Subcutaneous abdominal adipose tissue (tissue), 5 donors: ENCODE measurements around the gene PITPNM1.
"Not testable (repeated sequence)": the region's sequence is repeated elsewhere in the genome, so short reads cannot be mapped to it uniquely, and the experiment has no call there.

Source experiments
- H3K27ac ChIP-seq: one replicate; pipeline ENCODE4 v1.7.0; 2013; ENCODE audit warnings: low read depth, mild to moderate bottlenecking, inconsistent platforms, low read length, moderate library complexity
- H3K27me3 ChIP-seq, 5 donors: one replicate each; pipeline ENCODE4 v1.7.0; 2013; ENCODE audit warnings: low read length in 5 of 5, inconsistent platforms in 1 of 5; ENCODE audit not compliant: control insufficient read depth in 5 of 5, insufficient read depth in 4 of 5
- H3K36me3 ChIP-seq, 5 donors: one replicate each; pipeline ENCODE4 v1.7.0; 2013; ENCODE audit warnings: low read length in 5 of 5; ENCODE audit not compliant: control insufficient read depth in 5 of 5, insufficient read depth in 5 of 5
- H3K4me1 ChIP-seq, 5 donors: one replicate each; pipeline ENCODE4 v1.7.0; 2013; ENCODE audit warnings: low read length in 5 of 5, mild to moderate bottlenecking in 3 of 5, moderate library complexity in 1 of 5; ENCODE audit not compliant: control insufficient read depth in 5 of 5, insufficient read depth in 5 of 5
- H3K4me3 ChIP-seq, 5 donors: one replicate each; pipeline ENCODE4 v1.7.0; 2013; ENCODE audit warnings: low read length in 5 of 5, low read depth in 1 of 5
- H3K9ac ChIP-seq, 5 donors: one replicate each; pipeline ENCODE4 v1.7.0; 2013; ENCODE audit warnings: low read length in 5 of 5, mild to moderate bottlenecking in 4 of 5, moderate library complexity in 3 of 5
- H3K9me3 ChIP-seq, 5 donors: one replicate each; pipeline ENCODE4 v1.7.0; 2013; ENCODE audit warnings: low read length in 5 of 5; ENCODE audit not compliant: control insufficient read depth in 5 of 5
- donor health status: healthy.
- donor health status: healthy.
- donor health status: healthy.
- donor health status: healthy.
- donor health status: healthy.

PITPNM1 gene

GRCh38 chr11:67466962-67467771 lies 38.0 kb downstream of the PITPNM1 start:
- Histone ChIP-seq H3K9me3 (no peaks in the 10 kb centered on the region), H3K9ac (peak overlapping the region in 1 of 5 donors; percentile 84), H3K36me3 (no peaks in the 10 kb centered on the region), H3K4me1 (peaks cover 5 to 47% (median 38%) of the 10 kb centered on the region in 5 donors), H3K4me3 (no peak overlapping the region), H3K27me3 (no peaks in the 10 kb centered on the region), H3K27ac (no peak overlapping the region)

GRCh38 chr11:67466367-67466766 lies 38.8 kb downstream of the PITPNM1 start:
- Histone ChIP-seq H3K27me3 (no peaks in the 10 kb centered on the region), H3K4me1 (peaks cover 5 to 47% (median 38%) of the 10 kb centered on the region in 5 donors), H3K27ac (no peak overlapping the region), H3K4me3 (no peak overlapping the region), H3K9me3 (no peaks in the 10 kb centered on the region), H3K9ac (no peak overlapping the region), H3K36me3 (no peaks in the 10 kb centered on the region)

GRCh38 chr11:67465530-67465929 lies 39.6 kb downstream of the PITPNM1 start:
- Histone ChIP-seq H3K4me3 (peak overlapping the region in 1 of 5 donors; percentile 71), H3K4me1 (peaks cover 5 to 47% (median 38%) of the 10 kb centered on the region in 5 donors), H3K27ac (peak overlapping the region; percentile 83), H3K9ac (peak overlapping the region in 1 of 5 donors; percentile 59)
- H3K36me3 ChIP-seq, H3K9me3 ChIP-seq, H3K27me3 ChIP-seq: not testable (repeated sequence)

GRCh38 chr11:67465189-67465510 lies 40.0 kb downstream of the PITPNM1 start:
- H3K9me3 ChIP-seq, result no peaks in the 10 kb centered on the region

GRCh38 chr11:67464411-67465188 lies 40.6 kb downstream of the PITPNM1 start:
- peaks cover 5 to 44% (median 35%) of the 10 kb centered on the region in 5 donors for H3K4me1 ChIP-seq
- no peaks in the 10 kb centered on the region for H3K36me3 ChIP-seq
- peak overlapping the region; percentile 83 for H3K27ac ChIP-seq

More at GRCh38 chr11:67465189-67465510, 40.0 kb downstream of the PITPNM1 start:
- H3K4me3 ChIP-seq, result peak overlapping the region in 4 of 5 donors; percentile 62 to 71 (median 65)
- no peaks in the 10 kb centered on the region for H3K36me3 ChIP-seq
- peak overlapping the region; percentile 83 for H3K27ac ChIP-seq
- H3K27me3 ChIP-seq, result no peaks in the 10 kb centered on the region
- H3K9ac ChIP-seq, result peak overlapping the region in 3 of 5 donors; percentile 59 to 65 (median 63)
- peaks cover 5 to 47% (median 38%) of the 10 kb centered on the region in 5 donors for H3K4me1 ChIP-seq

GRCh38 chr11:67463680-67464410 lies 41.3 kb downstream of the PITPNM1 start:
- peak overlapping the region in 4 of 5 donors; percentile 47 to 71 (median 64) for H3K4me3 ChIP-seq
- no peaks in the 10 kb centered on the region for H3K36me3 ChIP-seq
- no peaks in the 10 kb centered on the region for H3K9me3 ChIP-seq
- peak overlapping the region; percentile 83 for H3K27ac ChIP-seq
- no peaks in the 10 kb centered on the region for H3K27me3 ChIP-seq
- peaks cover 5 to 39% (median 31%) of the 10 kb centered on the region in 5 donors for H3K4me1 ChIP-seq
- H3K9ac ChIP-seq, result peak overlapping the region in 4 of 5 donors; percentile 13 to 60 (median 50)

More at GRCh38 chr11:67464411-67465188, 40.6 kb downstream of the PITPNM1 start:
- H3K27me3 ChIP-seq, result no peaks in the 10 kb centered on the region
- H3K9ac ChIP-seq, result peak overlapping the region; percentile 13 to 65 (median 59)
- H3K4me3 ChIP-seq, result peak overlapping the region in 4 of 5 donors; percentile 62 to 71 (median 65)
- H3K9me3 ChIP-seq, result no peaks in the 10 kb centered on the region

- no peaks in the 10 kb centered on the region for H3K36me3 ChIP-seq
- H3K4me1 ChIP-seq, result peaks cover 2 to 32% (median 25%) of the 10 kb centered on the region in 5 donors
- H3K4me3 ChIP-seq, result no peak overlapping the region
- H3K9ac ChIP-seq, result no peak overlapping the region
- H3K9me3 ChIP-seq, result no peaks in the 10 kb centered on the region
- H3K27me3 ChIP-seq, result no peaks in the 10 kb centered on the region
- no peak overlapping the region for H3K27ac ChIP-seq
Observed at GRCh38 chr11:67463186-67463585, 42.0 kb downstream of the PITPNM1 start.

- Histone ChIP-seq H3K9ac (no peak overlapping the region), H3K36me3 (no peaks in the 10 kb centered on the region), H3K27ac (no peak overlapping the region), H3K4me3 (no peak overlapping the region), H3K9me3 (no peaks in the 10 kb centered on the region), H3K4me1 (no peaks in the 10 kb centered on the region), H3K27me3 (peaks cover 0 to 5% (median 0%) of the 10 kb centered on the region in 5 donors)
Observed at GRCh38 chr11:67458266-67458665, 46.9 kb downstream of the PITPNM1 start.

- H3K27me3 ChIP-seq, result peaks cover 0 to 5% (median 0%) of the 10 kb centered on the region in 5 donors
- peaks cover 0 to 8% (median 4%) of the 10 kb centered on the region in 5 donors for H3K4me1 ChIP-seq
- no peak overlapping the region for H3K9ac ChIP-seq
- no peak overlapping the region for H3K27ac ChIP-seq
- no peaks in the 10 kb centered on the region for H3K9me3 ChIP-seq
- no peak overlapping the region for H3K4me3 ChIP-seq
- H3K36me3 ChIP-seq, result no peaks in the 10 kb centered on the region
Observed at GRCh38 chr11:67457453-67457852, 47.7 kb downstream of the PITPNM1 start.
